ENCODE data around the gene ARID4B.

GRCh38 chr1:235161685-235162327 is 166.2 kb downstream of the ARID4B start:
- no peak for TF ChIP-seq CTCF (IDR thresholded peaks at IDR 0.05)
- TF ChIP-seq ZFX (IDR thresholded peaks at IDR 0.05; ENCODE audit: borderline replicate concordance) = no peak
